C1 segment of cervical spinal cord (tissue), 14 donors: ENCODE data around the gene RER1.
"Not testable (repeated sequence)": the region's sequence is repeated elsewhere in the genome, so short reads cannot be mapped to it uniquely, and the experiment has no call there.

Experiments
- DNase-seq, 14 donors: peaks; one replicate each; lab custom pipeline; 2025; lab: John Stamatoyannopoulos, UW

Gene RER1

DNA sequence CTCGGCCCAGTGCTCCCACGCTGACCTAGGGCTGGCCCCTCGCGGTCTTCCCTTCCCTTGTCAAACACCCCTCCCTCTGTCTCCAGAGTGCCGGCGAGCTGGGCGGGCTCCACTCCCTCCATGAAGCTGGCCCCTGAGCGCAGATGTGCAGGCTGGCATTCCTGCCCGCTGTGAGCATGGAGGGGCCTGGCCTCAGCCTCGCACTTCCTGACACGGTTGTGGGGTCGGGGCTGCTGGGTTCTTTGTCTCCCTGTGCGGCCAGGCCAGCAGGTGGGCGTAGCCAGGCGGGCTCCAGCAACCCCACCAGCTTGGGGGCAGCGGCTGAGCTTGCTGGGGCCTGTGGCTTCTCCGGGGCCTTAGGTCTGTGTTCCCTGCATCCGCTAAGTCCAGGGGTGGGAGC lies 34.9 kb downstream of the RER1 start:
- DNase-seq, result no peak

DNA sequence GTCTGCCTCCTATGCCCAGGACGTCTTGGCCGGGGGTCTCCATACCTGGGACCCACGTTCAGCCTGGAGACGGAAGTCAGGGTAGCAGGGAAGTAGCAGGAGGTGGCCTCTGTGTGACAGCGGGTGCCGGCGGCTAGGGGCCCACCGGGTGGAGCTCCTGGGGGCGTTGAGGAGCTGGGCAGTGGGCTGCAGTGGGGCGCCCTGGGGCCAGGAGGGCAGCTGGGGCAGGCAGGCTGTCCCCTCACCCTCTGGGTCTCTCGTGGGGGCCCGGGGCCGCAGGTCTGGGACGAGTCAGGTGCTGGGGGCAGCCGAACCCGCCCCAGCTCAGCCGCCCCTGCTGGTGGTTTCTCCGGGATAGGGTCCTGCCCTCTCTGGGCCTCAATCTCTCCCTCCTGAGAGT lies 35.4 kb downstream of the RER1 start:
- no peak for DNase-seq

DNA sequence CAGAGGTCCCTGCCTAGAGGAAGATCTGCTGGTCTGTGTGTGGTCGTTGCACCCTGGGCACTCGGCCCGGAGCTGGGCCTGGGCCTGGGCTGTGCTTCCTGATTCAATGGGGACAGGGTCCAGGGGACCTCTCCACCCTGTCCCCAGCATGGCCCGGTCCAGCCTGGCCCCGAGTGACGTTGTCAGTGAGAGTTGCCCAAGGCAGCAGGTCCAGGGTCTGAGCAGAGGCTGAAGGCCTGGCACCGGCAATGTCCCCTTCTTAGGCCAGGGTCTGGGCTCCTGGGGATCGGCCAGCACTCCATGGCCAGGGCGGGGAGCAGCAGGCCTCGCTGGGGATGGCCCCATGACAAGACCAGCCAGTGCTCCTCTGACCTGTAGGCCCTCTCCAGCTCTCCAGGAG lies 36.3 kb downstream of the RER1 start:
- DNase-seq, result no peak

DNA sequence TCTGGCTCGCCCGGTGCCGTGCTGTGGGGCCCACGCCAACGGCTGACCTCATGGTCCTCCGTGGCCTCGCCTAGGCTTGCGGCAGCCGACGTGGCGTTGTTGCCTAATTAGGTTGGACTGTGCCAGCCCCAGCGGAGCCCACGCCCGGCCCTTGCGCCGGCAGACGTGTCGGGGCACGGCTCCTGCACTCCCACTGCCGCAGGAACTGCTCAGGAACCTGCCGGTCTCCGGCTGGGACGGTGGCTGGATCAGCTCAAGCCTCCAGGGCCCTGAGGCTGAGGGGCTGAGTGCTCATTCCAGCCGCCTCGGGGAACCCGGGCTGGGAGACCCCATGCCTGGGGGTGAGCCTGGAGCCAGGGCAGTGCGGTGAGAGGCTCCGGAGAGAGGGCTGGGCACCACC lies 36.8 kb downstream of the RER1 start:
- no peak for DNase-seq

- no peak for DNase-seq
Observed at GRCh38 chr1:2429780-2430591, 38.3 kb downstream of the RER1 start.

- no peak for DNase-seq
Observed at GRCh38 chr1:2430592-2430973, 38.9 kb downstream of the RER1 start.

GRCh38 chr1:2431103-2431502 lies 39.5 kb downstream of the RER1 start:
- no peak for DNase-seq

DNA sequence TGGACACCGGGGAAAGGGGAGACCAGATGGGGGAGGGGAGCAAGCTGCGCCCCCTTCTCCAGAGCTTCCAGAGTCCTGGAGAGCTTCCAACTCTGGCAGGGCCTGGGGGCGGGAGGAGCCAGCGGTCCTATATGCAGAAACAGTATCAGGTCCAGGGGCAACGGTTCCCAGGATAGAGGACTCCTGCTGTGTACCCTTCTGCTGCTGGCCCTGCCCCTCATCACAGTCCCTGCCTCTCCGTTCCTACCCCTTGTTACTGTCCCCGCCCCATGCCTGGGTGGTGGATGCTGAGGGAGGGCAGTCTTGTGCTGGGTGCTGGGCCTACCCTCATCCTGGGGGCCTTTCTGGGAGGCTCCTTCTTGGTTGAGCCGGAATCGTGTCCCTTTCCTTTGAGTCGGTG lies 39.9 kb downstream of the RER1 start:
- DNase-seq, result no peak

DNA sequence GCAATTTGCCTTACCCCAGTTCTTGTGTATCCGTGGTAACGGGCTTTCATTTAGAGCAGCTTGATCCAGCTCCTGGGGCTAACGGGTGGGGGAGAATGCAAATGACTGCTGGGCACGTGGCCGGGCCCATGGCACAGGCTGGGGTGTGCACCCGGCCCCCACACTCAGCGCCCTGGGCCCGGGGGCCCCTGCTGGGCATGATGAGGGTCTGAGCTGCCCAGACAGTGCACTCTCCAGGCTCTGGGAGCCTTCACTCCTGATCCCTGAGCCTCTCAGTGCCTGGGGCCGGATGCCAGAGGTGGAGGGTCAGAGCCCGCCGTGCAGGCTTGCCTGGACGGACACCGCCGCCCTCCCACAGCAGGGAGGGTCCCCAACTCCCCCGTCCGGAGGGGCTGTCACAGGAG lies 40.8 kb downstream of the RER1 start:
- no peak for DNase-seq

- DNase-seq, result no peak
Observed at GRCh38 chr1:2433196-2433595, 41.6 kb downstream of the RER1 start.

DNA sequence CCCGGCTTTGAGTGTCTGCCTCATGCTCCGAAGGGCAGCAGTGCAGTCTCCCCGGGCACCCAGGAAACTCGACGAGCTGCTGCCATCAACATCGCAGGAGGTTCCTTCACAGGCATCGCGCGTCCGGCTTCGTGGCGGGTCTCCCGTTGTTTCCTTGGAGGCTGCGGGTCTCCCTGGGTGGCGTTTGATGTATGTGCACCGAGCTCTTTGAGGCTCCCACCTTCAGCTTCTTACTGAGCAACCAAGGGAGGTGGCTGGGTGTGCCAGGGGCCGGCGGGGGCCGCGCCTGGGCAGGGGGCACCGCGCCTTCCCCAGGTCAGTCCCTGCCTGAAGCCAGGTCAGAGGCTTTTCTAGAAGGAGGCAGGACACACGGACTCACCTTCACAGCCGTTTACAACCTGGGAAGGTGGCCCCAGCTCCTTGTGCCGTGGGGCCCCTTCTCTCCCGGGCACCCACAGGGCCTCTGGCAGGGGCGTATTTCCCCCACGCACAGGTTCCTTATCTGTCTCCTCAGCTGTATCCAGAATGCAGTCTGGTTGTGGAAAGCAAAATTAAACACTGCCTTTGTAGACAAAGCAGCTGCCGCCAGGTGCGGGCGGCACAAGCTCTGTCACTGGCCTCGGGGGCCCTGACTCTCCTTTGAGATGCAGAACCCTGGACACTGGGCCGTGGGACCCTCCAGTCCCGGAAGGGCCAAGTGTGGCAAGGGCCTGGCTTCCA lies 42.5 kb downstream of the RER1 start:
- no peak for DNase-seq

DNA sequence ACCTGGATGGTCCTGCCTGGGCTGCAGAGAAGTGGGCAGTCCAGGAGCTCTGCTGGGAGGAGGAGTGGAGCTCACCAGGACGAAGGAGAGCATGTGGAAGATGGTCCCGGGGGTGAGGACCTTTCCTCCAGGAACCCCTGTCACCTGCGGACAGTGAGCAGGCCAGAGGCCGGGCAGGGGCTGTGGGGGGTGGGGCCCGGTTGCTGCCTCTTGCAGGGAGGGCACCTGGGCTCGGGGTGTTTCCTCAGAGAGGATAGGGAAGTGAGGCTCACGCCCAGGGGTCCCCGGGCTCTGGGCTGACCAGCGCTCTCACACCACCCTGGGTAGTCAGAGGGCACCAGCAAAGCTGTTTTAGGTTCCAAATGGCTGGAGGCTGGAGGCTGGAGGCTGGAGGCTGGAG lies 43.5 kb downstream of the RER1 start:
- no peak for DNase-seq

GRCh38 chr1:2435746-2436355 lies 44.2 kb downstream of the RER1 start:
- DNase-seq, result no peak

DNA sequence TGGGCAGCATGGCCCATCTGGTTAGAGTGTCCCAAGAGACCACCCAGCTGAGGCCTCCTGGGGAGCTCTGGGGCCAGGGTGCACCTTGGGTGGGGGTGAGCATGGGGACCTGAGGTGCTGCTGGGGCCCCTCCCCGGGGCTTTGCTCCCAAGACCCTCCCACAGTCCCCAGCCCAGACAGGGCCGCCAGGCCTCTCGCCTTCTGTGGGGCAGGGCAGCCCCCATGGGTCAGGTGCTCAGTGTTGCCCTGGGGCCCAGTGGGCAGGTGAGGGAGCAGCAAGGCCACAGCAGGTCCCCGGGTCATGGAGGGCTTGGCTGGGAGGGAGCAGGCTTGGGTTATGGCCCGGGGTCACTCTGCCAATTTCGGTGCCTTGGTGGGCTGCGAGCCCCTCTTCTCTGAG lies 45.2 kb downstream of the RER1 start:
- no peak for DNase-seq

- DNase-seq, result no peak
Observed at GRCh38 chr1:2437617-2438016, 46.0 kb downstream of the RER1 start.

DNA sequence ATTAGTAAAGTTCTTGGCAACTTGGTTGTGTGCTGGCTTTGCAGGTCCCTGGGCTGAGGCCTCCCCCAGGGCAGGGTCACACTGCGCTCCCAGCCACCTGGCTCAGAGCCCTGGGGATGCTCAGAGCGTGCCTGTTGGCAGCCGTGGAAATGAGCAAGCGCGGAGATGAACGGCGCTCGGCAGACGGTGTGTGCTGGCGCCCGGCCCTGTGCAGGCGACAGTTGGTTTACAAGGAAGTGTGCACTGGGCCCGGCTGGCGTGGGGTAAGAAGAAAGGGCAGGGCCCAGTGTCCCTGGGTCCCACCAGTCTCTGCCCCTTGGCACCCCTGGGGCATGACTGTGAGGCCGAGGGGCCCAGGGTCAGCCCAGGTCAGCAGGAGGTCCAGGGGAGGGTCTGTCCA lies 46.4 kb downstream of the RER1 start:
- peak in 7 of 14 donors; percentile 18 to 79 (median 37) for DNase-seq

GRCh38 chr1:2438641-2439040 lies 47.0 kb downstream of the RER1 start:
- no peak for DNase-seq

DNA sequence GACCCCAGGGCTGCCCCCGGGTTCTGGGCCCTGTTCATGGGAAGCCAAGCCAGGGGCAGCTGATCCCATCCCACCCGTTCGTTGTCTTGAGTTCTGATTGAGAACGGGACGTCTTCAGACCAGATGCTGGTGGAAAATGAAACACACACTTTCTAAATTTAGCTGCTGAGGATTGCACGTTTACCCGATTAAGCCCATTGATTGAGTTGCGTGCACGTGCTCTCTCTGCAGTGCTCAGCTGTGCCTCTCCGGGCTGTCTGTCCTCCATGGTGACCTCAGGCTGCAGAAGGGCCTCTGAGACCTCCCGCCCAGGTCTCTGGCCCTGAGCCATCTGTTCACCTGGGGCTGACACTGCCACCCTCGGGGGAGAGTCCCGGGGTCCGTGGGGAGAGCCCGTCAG lies 47.7 kb downstream of the RER1 start:
- DNase-seq, result no peak

- not testable (repeated sequence) for DNase-seq
Observed at GRCh38 chr1:2440346-2440745, 48.7 kb downstream of the RER1 start.

DNA sequence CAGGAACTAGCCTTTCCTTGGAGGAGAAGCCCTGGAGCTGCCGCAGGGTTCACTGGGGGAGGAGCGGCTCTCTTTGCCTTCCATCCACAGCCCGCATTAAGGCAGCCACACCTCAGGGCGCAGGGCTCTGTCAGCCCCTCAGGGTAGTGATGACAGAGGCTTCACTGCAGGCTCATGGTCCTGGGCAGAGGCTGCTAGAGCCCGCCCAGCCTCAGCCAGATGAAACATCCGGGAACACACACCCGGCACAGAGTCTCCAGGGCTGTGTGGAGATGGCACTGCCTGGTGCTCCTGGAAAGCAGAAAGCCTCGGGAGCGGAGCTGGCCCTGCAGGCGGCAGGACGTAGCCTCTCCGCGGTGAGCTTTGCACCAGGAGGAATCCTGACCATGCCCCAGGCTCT lies 50.1 kb downstream of the RER1 start:
- DNase-seq, result peak in 9 of 14 donors; percentile 11 to 73 (median 26)

DNA sequence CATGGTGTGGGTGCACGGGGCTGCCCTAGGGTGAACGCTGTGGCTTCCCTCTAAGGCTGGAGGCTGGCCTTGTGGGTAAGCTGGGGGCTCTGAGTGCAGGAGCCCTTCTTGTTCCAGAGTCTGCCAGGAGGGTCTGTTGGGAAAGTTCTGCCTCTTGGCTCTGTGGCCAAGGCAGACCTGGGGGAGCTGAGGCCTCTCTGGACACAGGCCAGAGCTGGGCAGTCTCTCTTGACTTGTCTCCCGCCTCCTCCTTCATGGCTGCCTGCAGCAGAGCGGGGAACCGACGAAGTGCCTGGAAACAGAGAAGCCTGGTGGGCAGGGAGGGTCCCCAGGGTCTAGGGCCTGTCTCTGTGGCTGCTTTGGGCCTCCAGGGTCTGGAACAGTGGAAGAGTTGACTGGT lies 51.0 kb downstream of the RER1 start:
- no peak for DNase-seq

DNA sequence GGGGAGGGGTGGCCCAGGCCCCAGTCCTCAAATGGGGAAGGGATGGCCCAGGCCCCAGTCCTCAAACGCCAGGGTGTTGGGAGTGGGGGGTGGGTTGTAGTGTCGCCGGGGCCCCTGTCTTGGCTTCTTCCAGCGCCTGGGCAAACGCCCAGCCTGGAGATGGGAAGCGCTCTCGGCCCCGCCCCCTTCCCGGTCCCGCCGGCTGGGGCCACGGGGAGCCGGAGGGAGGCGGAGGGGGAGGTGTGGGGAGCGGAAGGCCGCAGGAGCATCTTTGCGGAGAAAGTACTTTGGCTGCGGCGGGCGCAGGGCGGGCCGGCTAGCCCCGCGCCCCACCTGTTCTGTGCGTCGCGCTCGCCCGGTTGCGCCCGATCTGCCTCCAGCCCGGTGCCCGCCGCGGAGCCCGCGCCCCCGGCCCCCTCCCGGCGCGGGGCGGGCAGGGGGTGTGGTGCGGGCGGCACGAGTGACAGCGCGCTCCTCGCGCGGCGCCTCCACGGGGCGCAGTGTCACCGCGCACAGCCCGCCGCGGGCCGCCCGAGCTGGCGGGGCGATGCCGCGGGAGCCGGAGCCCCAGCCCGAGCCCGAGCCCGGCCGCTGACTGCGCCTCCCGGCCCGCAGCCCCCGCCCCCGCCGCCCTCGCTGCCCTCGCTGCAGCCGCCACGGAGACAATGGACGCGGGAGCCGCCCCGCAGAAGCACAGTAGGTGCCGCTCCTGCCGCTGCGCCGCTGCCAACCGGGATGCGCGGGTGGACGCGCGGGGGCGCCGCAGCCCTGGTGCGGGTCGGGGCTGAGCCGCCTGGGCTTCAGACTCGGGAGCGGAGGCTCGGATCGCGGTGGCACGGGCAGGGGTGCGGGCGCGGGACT lies 51.9 kb downstream of the RER1 start:
- DNase-seq, result peak in 10 of 14 donors; percentile 17 to 77 (median 38)
